Testis (tissue), 2 donors: Measurements from ENCODE around the gene PLA2G3.

Source experiments
- CTCF ChIP-seq, 3 experiments: fragments of 450-650 bp in 2 of 3; fragments of 200-600 bp in 1 of 3; sonication (generic) in 1 of 3; IDR thresholded peaks; one replicate each; pipeline ENCODE4 v1.5.1; 2016 to 2019; ENCODE audit warnings: antibody characterized with exemption in 3 of 3, mild to moderate bottlenecking in 2 of 3, moderate library complexity in 1 of 3
- POLR2A ChIP-seq: fragments of 450-650 bp; IDR thresholded peaks from one replicate; pipeline ENCODE4 v1.6.1; 2017; ENCODE audit warnings: antibody characterized with exemption, mild to moderate bottlenecking, moderate library complexity

GRCh38 chr22:31122532-31123291, 17.6 kb downstream of the PLA2G3 start, which contains the start of gene INPP5J:
- no peak for TF ChIP-seq POLR2A
- TF ChIP-seq CTCF (IDR thresholded peaks at IDR 0.05) = no peak
